ENCODE results near the gene GCC2.

The GCC2 gene

GRCh38 chr2:108403494-108403893, 45.5 kb upstream of the GCC2 start:
- TF ChIP-seq REST (IDR thresholded peaks at IDR 0.05; ENCODE audit: insufficient replicate concordance, low read depth) (no peak), CTCF (IDR thresholded peaks at IDR 0.05; ENCODE audit: insufficient read depth, low read length) (no peak), POLR2AphosphoS5 (IDR thresholded peaks at IDR 0.05; ENCODE audit: low read depth) (no peak), GABPA (IDR thresholded peaks at IDR 0.05; ENCODE audit: low read depth) (no peak), SPI1 (IDR thresholded peaks at IDR 0.05; ENCODE audit: borderline replicate concordance, low read depth) (no peak)
- Histone ChIP-seq H3K27me3 (ENCODE audit: insufficient read depth, poor library complexity, severe bottlenecking) (no peaks in the 10 kb centered on the region), H3K27ac (replicated peaks) (no peak overlapping the region), H3K4me3 (replicated peaks; ENCODE audit: insufficient read depth, low read length) (no peak overlapping the region)
- DNase-seq (ENCODE audit: low read depth in 1 of 2, low spot score in 1 of 2) = no peak

- no peak for DNase-seq (ENCODE audit: low read depth in 1 of 2, low spot score in 1 of 2)
- Histone ChIP-seq H3K27ac (replicated peaks) (no peak overlapping the region), H3K4me3 (replicated peaks; ENCODE audit: insufficient read depth, low read length) (no peak overlapping the region), H3K27me3 (ENCODE audit: insufficient read depth, poor library complexity, severe bottlenecking) (no peaks in the 10 kb centered on the region)
- TF ChIP-seq REST (IDR thresholded peaks at IDR 0.05; ENCODE audit: insufficient replicate concordance, low read depth) (no peak), GABPA (IDR thresholded peaks at IDR 0.05; ENCODE audit: low read depth) (no peak), SPI1 (IDR thresholded peaks at IDR 0.05; ENCODE audit: borderline replicate concordance, low read depth) (no peak), POLR2AphosphoS5 (IDR thresholded peaks at IDR 0.05; ENCODE audit: low read depth) (no peak), CTCF (IDR thresholded peaks at IDR 0.05; ENCODE audit: insufficient read depth, low read length) (no peak)
Observed at GRCh38 chr2:108404784-108405397, 44.1 kb upstream of the GCC2 start.

GRCh38 chr2:108407864-108408729, 40.9 kb upstream of the GCC2 start:
- no peaks in the 10 kb centered on the region for H3K27me3 ChIP-seq (ENCODE audit: insufficient read depth, poor library complexity, severe bottlenecking)
- H3K4me3 ChIP-seq (replicated peaks; ENCODE audit: insufficient read depth, low read length) = no peak overlapping the region
- H3K27ac ChIP-seq (replicated peaks) = no peak overlapping the region
- no peak for DNase-seq (ENCODE audit: low read depth in 1 of 2, low spot score in 1 of 2)
- TF ChIP-seq GABPA (IDR thresholded peaks at IDR 0.05; ENCODE audit: low read depth) (no peak), SPI1 (IDR thresholded peaks at IDR 0.05; ENCODE audit: borderline replicate concordance, low read depth) (no peak), REST (IDR thresholded peaks at IDR 0.05; ENCODE audit: insufficient replicate concordance, low read depth) (no peak), CTCF (IDR thresholded peaks at IDR 0.05; ENCODE audit: insufficient read depth, low read length) (no peak), POLR2AphosphoS5 (IDR thresholded peaks at IDR 0.05; ENCODE audit: low read depth) (no peak)
